ENCODE results near the gene DDX20.

DNA sequence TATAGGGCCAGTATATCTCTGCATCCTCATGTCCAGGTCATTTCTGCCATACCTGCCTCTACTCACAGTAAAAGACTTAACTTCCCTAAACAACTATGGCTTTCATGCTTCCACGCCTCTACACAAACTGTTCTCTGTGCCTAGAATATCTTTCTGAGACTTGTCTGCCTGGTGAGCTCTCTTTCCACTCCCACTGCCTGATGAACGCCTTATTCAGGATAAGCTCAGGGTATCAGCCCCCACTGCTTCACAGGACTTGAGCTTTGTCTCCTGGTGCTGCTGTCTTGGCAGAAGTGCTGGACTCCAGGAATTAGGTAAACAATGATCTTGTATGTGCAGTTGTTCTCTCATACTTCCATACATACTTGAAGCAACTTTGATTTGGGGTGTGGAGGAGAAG, 4.8 kb upstream of the DDX20 start:
- no peak for TF ChIP-seq POLR2A (IDR thresholded peaks at IDR 0.05)
- no peak for TF ChIP-seq CTCF (IDR thresholded peaks at IDR 0.05 in 4 of 5, conservative IDR thresholded peaks at IDR 0.05 in 1 of 5)
